GM12891 (cell line): Measurements from ENCODE around the gene SPNS1.

ENCODE experiments used
- POLR2A ChIP-seq: IDR thresholded peaks from 2 replicates; pipeline ENCODE4 v1.6.1; 2011; ENCODE audit warnings: low read depth, low read length, control low read depth
- POLR2AphosphoS5 ChIP-seq: IDR thresholded peaks from 2 replicates; pipeline ENCODE4 v1.6.1; 2011; ENCODE audit warnings: low read depth, low read length, control low read depth
- POU2F2 ChIP-seq: IDR thresholded peaks from 2 replicates; pipeline ENCODE4 v1.6.1; 2011; ENCODE audit warnings: low read depth, mild to moderate bottlenecking, control low read depth, low read length, moderate library complexity
- TAF1 ChIP-seq: IDR thresholded peaks from 2 replicates; pipeline ENCODE4 v1.6.1; 2011; ENCODE audit warnings: low read depth, low read length, control low read depth

DNA sequence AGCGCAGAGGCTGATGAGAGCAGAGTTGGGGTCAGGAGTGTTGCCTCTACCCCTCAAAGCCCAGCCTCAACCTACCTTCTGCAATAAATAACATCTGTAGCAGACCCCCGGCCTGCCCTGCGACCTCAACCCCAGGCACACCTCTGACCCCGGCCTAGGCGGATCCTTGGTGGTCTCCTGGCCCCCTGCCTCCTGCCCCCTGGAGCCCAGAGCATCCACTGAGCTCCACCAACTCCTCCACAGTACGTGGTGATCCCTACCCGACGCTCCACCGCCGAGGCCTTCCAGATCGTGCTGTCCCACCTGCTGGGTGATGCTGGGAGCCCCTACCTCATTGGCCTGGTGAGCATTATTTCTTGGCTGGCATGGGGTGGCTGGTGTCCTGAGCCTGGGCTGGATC is 8.4 kb downstream of the SPNS1 start:
- TF ChIP-seq POLR2AphosphoS5 = no peak
- no peak for TF ChIP-seq POLR2A
- TF ChIP-seq TAF1 = no peak
- no peak for TF ChIP-seq POU2F2
